Muscle of back (tissue), 13 donors: ENCODE results near the gene SAA4. TPM values are rescaled to one million over a fixed set of nuclear protein-coding genes. Genes with fewer than 3 reads are reported as not detected.
"Not testable (repeated sequence)": the region's sequence is repeated elsewhere in the genome, so short reads cannot be mapped to it uniquely, and the experiment has no call there.

Experiments used
- DNase-seq, 3 donors: peaks; one replicate each; pipeline versions ENCODE4 v3.0.0 to v3.0.0-alpha.2; 2013
- long read RNA-seq, 9 donors: transcript quantifications; one replicate each; lab custom pipeline, GENCODE V29; 2026
- polyA plus RNA-seq, 10 donors: library from polyadenylated mRNA; unstranded; fragments of 120-200 nt; gene quantifications; one replicate each; pipeline ENCODE4 v1.2.1, GENCODE V29; 2013; ENCODE audit not compliant: insufficient read length in 10 of 10

The SAA4 gene, protein sequence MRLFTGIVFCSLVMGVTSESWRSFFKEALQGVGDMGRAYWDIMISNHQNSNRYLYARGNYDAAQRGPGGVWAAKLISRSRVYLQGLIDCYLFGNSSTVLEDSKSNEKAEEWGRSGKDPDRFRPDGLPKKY
- not detected for polyA plus RNA-seq
- long read RNA-seq, donor 1: 0 reads
- long read RNA-seq, donor 2: 0 reads
- long read RNA-seq, donor 3: 0 reads
- long read RNA-seq, donor 4: 0 reads
- long read RNA-seq, donor 5: 0 reads
- long read RNA-seq, donor 6: 0 reads
- long read RNA-seq, donor 7: 0 reads
- long read RNA-seq, donor 8: 0 reads
- long read RNA-seq, donor 9: 0 reads

DNA sequence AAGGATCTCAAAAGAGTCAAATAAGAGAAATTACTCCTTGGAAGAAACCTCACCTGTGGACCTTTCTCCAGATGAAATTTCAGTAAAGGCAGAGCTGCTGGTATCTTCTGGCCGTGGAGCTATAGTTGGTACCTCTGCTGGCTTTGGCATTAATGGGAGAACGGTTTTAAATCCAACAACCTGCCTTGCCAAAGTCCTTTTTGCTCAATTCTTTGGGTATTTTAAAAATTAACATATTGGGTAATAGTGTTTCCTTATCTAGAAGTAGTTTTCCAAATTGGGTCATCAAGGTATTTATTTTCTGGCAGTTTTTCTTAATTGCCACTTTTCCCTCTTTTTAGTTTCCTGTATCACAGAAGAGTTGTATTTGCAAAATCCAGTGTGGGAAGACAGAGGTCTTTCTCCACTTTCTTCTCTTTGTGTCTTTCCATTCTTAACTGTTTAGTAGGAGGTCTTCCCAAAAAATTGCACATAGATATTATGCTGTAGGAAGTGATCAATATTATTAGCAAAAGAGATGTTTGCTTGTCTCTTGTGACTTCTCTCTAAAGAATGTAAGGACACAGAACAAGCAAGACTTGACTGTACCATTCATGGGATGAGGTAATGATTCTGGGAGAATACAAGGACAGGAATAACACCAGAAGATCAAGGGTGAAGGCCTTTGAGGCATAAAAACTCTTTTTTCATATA is at the start of gene SAA4:
Gene SAA4 (minus strand): TSS at position 139 of the 693 bp plus-strand sequence. CDS start 876 bp downstream, outside the sequence.
- DNase-seq: no peak

DNA sequence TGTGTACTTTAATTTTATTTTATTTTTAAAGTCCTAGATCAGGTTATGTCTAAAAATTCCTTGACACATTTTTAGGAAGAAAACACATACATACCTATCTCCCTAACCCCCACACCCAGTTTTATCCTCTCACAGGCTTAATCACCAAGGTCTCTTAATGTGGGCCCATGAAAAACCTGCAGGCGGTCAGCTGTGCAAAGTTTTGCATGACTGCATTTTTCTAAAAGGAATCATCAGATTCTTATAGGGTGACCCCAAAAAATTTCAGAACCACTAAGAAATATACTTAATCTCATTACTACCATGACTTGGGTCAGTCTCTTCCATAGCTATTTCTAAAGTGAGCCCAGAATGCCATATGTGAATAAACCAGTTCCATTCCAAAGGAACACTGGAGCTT is 49.2 kb upstream of the SAA4 start:
- DNase-seq: no peak

DNA sequence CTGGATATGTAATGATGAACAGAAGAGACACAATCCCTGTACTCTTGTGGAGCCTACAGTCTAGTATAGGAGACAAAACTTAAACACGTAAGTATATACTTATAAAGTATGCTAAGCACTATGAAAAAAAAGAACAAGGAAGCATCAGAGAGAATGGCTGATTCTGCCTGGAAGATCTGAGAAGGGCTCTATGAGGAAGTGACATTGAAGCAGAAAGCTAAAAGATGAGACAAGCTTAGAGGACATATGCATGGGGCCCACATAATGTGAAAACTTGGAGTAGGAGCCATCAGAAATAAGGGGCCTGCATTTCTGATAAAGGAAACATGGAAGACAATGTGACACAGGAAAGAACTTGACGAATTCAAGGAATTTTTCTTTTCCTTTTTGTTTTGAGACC is 46.0 kb upstream of the SAA4 start:
- DNase-seq: no peak

DNA sequence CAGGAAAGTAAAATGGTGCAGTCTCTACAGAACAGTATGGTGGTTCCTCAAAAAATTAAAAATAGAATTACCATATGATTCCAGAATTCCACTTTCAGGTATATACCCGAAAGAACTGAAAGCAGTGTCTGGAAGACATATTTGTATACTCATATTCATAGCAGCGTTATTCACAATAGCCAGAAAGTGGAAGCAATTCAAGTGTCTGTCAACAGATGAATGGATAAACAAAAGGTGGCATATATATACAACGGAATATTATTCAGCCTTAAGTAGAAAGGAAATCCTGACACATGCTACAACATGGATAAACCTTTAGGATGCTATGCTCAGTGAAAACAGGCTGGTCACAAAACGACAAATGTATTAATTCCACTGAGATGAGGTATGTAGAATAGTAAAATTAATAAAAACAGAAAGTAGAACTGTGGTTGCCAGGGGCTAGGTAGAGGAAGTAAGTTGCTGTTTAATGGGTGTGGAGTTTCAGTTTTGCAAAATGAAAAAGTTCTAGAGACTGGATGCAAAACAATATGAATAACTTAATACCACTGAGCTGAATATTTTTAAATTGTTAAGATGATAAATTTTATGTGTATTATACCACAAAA is 43.9 kb upstream of the SAA4 start:
- DNase-seq: no peak

GRCh38 chr11:18277565-18278271 is 41.1 kb upstream of the SAA4 start:
- peak in 2 of 3 donors; percentile 6 to 15 for DNase-seq

- DNase-seq: no peak
Measured at GRCh38 chr11:18271206-18271605, 34.6 kb upstream of the SAA4 start.

GRCh38 chr11:18270102-18270501 is 33.5 kb upstream of the SAA4 start:
- DNase-seq: no peak

- not testable (repeated sequence) for DNase-seq
Measured at GRCh38 chr11:18269252-18269651, 32.6 kb upstream of the SAA4 start.

GRCh38 chr11:18267335-18268133 is 30.9 kb upstream of the SAA4 start:
- not testable (repeated sequence) for DNase-seq

DNA sequence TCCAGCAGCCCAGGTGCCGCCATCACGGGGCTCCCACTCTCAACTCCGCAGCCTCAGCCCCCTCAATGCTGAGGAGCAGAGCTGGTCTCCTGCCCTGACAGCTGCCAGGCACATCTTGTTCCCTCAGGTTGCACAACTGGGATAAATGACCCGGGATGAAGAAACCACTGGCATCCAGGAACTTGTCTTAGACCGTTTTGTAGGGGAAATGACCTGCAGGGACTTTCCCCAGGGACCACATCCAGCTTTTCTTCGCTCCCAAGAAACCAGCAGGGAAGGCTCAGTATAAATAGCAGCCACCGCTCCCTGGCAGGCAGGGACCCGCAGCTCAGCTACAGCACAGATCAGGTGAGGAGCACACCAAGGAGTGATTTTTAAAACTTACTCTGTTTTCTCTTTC is 29.3 kb upstream of the SAA4 start, which contains the start of gene SAA1:
Gene SAA1 (plus strand): TSS at position 316 of the 400 bp plus-strand sequence. CDS start 624 bp downstream, outside the sequence.
- no peak for DNase-seq

DNA sequence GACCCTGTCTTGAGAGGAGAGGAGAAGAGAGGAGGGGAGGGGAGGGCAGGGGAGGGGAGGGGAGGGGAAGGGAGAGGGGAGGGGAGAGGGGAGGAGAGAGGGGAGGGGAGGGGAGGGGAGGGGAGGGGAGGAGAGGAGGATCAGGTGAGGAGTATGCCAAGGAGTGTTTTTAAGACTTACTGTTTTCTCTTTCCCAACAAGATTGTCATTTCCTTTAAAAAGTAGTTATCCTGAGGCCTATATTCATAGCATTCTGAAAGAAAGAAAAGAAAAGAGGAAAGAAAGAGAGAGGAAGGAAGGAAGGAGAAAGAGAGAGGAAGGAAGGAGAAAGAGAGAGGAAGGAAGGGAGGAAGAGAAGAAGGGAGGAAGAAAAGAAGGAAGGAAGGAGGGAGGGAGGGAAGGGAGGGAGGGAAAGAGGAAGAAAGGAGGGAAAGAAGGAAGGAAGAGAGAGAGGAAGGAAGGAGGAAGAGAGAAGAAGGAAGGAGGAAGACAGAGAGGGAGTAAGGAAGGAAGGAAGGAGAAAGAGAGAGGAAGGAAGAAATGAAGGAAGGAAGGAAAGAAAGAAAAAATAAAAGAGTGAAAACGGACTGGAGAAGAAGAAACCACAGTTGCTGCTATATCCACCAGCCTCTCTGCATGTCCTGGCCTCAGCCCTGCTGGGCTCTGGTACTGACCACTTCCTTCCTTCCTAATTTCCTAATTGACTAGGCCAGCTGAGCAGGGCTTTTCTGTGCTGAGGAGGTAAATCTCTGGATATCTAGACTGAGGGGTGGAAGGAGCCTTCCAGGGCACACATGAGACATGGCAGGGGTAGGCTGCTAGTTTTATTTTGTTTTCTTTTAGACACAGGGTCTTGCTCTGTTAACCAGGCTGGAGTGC is 28.3 kb upstream of the SAA4 start:
- no peak for DNase-seq

DNA sequence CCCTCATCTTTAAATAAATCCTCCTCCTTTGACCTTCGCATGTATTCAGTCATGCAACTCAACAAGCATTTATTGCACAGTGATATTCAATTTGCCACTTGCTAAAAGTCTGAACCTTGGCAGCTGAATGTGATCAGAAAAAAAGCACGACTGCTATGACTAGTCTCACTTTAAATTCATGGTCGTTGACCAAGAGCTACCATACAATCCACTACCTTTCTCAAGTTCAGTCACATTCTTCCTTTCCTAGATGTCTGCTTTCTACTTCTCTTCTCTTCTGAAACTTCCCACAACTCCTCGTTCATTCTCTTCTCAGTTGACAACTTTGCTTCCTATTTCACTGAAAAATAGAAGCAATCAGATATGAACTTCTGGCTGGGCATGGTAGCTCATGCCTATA is 27.4 kb upstream of the SAA4 start:
- no peak for DNase-seq

- DNase-seq: not testable (repeated sequence)
Measured at GRCh38 chr11:18262681-18263350, 26.2 kb upstream of the SAA4 start.

GRCh38 chr11:18261721-18262120 is 25.1 kb upstream of the SAA4 start:
- DNase-seq: no peak

- no peak for DNase-seq
Measured at GRCh38 chr11:18259259-18259658, 22.7 kb upstream of the SAA4 start.

DNA sequence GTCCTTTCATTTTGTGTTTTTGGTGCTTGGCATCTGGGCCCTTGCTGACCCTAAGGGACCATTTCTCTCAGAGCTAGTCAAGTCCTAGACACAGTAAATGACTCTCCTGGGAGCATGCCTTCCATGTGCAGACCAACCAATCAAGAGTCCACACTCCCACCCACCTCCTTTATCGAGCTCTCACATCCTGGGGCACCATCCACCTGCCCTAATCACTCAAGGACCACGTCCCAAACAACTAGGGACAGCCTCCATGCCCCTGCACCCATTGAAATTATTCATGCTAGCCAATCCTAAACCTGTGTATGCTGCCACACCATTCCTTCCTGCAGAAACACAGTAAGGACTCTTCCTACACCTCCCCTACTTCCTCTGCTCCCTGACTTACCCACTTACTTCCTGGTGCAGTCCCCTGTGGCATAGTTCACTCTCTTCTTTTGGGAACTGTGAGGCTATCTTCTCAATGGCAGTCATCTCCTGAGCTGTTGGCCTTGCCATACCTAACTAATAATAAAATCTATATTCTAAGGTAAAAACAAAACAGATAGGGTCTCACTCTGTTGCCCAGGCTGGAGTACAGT is 18.3 kb upstream of the SAA4 start:
- DNase-seq: no peak

DNA sequence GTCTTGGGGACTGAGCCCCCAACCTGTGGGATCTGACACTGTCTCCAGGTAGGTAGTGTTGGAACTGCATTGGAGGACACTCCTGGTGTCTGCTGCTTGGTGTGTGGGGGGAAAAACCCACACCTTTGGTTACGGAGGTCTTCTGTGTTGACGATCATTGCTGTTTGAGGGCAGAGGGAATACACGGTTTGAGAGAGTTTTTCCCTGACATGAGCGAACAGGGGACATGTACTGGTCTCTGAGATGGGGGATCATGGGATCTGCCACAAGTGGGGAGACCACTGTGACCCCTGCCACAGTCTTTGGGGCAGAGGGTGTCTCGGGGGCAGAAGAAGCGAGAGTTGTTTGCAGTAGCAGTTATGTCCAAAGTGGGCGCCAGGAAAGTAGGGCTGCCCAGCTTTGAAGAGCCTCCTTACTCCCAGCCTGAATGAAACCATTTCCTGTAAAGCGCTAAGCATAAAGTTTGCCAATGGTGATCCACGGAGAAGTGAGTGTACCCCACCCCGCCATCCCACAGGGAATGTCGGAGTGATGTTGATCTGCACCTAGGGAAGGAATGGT is 17.3 kb upstream of the SAA4 start:
- no peak for DNase-seq

DNA sequence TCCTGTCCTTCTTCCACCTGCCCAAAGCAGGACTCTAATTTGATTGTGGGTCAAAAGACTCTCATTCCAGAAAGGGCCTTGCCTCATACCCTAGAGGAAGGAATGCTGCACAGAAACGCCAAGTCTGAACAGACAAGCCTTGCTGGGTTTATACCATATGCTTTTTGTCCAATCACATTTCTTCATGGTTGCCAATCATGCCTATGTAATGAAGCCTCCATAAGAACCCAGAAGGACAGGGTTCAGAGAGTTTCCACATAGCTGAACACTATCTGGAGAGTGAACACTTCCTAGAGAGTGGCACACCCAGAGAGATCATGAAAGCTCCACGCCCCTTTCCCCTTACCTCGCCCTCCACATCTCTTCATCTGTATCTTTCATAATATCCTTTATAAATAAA is 16.6 kb upstream of the SAA4 start:
- DNase-seq: no peak

DNA sequence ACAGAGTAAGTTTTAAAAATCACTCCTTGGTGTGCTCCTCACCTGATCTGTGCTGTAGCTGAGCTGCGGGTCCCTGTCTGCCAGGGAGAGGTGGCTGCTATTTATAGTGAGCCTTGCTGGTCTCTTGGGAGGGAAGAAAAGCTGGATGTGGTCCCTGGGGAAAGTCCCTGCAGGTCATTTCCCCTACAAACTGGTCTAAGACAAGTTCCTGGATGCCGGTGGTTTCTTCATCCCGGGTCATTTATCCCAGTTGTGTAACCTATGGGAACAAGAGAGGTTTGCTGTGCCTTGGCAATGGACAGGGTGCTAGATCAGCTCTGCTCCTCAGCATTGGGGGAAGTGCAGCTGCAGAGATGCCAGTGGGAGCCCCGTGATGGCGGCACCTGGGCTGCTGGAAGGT is 12.0 kb upstream of the SAA4 start, which contains the start of gene SAA2:
Gene SAA2 (minus strand): TSS at position 108 of the 400 bp plus-strand sequence. CDS start 657 bp downstream, outside the sequence.
- DNase-seq: no peak
